ENCODE data around the gene GEN1. TPM values are rescaled to one million over a fixed set of nuclear protein-coding genes. Genes with fewer than 3 reads are reported as not detected.

GEN1 gene
- total and polyA plus RNA-seq, 2 of the 4 experiments (the other 2 are of a cell fraction) = 7.9 to 8.3 TPM

DNA sequence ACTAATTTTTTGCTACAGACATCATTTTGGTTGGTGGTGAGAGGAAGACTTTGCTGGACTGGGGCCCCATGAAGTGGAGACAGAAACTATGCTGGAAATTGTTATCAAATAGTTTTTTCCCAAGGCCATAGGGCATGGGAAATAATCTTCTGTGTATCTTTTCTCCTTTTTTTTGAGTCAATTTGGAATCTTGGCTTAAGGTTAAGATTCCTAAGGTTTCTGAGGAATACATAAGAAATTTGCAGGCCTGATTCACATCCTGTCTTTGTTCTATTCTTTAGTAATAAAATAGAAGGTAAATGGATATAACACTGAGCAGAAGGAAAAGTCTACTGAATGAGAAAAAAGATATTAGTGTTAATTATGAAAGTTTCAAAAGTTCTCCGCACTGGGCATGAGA is 16.9 kb upstream of the GEN1 start:
- peaks cover 22 to 24% of the 10 kb centered on the region in 2 experiments for H3K79me1 ChIP-seq (ENCODE audit: low read depth in 1 of 2, low read length in 2 of 2)
- no peak overlapping the region for H2AK9ac ChIP-seq (replicated peaks; ENCODE audit: low read depth, low read length, poor library complexity)
- peak overlapping the region; percentile 63; the same call in 1 of the 2 replicates for H3K18ac ChIP-seq (ENCODE audit: low read depth, low read length)
- peaks cover 9% of the 10 kb centered on the region; the same call in 1 of the 2 replicates for H3K36me3 ChIP-seq (ENCODE audit: control insufficient read depth, insufficient read depth, low read length)
- H2BK20ac ChIP-seq (ENCODE audit: low read depth, low read length) = peak overlapping the region; percentile 77; the same call in 1 of the 2 replicates
- in situ Hi-C loops (cut with MboI; ENCODE audit: low sequenced_read_pairs) = no loop called here
- peak; percentile 82 for DNase-seq
- H2BK15ac ChIP-seq (ENCODE audit: low read depth, low read length) = peak overlapping the region; percentile 61; the same call in 1 of the 3 replicates
- TF ChIP-seq RFX5 (IDR thresholded peaks at IDR 0.05; ENCODE audit: low read depth, low read length) = no peak
- no peak for TF ChIP-seq RAD21 (IDR thresholded peaks at IDR 0.05; ENCODE audit: low read length)
- no peak for TF ChIP-seq RCOR1 (IDR thresholded peaks at IDR 0.05; ENCODE audit: insufficient replicate concordance, low read length)
- no peak for TF ChIP-seq SMC3 (IDR thresholded peaks at IDR 0.05; ENCODE audit: low read depth, low read length)
- TF ChIP-seq, protein P1, sequence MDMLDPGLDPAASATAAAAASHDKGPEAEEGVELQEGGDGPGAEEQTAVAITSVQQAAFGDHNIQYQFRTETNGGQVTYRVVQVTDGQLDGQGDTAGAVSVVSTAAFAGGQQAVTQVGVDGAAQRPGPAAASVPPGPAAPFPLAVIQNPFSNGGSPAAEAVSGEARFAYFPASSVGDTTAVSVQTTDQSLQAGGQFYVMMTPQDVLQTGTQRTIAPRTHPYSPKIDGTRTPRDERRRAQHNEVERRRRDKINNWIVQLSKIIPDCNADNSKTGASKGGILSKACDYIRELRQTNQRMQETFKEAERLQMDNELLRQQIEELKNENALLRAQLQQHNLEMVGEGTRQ (IDR thresholded peaks at IDR 0.05; ENCODE audit: low read depth, low read length) = no peak
- TF ChIP-seq NFE2L2 (IDR thresholded peaks at IDR 0.05; ENCODE audit: low read depth, low read length) = no peak
- TF ChIP-seq MAFK (IDR thresholded peaks at IDR 0.05; ENCODE audit: low read depth, low read length) = no peak
- no peak for TF ChIP-seq MXI1 (IDR thresholded peaks at IDR 0.05; ENCODE audit: borderline replicate concordance, low read depth, low read length)
- TF ChIP-seq POLR2A (IDR thresholded peaks at IDR 0.05; ENCODE audit: low read depth, low read length) = no peak
- TF ChIP-seq, protein P2, sequence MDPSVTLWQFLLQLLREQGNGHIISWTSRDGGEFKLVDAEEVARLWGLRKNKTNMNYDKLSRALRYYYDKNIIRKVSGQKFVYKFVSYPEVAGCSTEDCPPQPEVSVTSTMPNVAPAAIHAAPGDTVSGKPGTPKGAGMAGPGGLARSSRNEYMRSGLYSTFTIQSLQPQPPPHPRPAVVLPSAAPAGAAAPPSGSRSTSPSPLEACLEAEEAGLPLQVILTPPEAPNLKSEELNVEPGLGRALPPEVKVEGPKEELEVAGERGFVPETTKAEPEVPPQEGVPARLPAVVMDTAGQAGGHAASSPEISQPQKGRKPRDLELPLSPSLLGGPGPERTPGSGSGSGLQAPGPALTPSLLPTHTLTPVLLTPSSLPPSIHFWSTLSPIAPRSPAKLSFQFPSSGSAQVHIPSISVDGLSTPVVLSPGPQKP (IDR thresholded peaks at IDR 0.05; ENCODE audit: borderline replicate concordance, low read depth, low read length) = no peak
- TF ChIP-seq BHLHE40 (IDR thresholded peaks at IDR 0.05; ENCODE audit: low read depth, low read length) = no peak
- no peak for TF ChIP-seq CHD1 (IDR thresholded peaks at IDR 0.05; ENCODE audit: low read depth, low read length)
- TF ChIP-seq FOS (IDR thresholded peaks at IDR 0.05; ENCODE audit: low read depth, low read length) = no peak
- TF ChIP-seq MAZ (IDR thresholded peaks at IDR 0.05; ENCODE audit: borderline replicate concordance, low read depth, low read length) = no peak
- TF ChIP-seq CEBPB (IDR thresholded peaks at IDR 0.05; ENCODE audit: low read depth, low read length) = no peak
- TF ChIP-seq, protein P3, sequence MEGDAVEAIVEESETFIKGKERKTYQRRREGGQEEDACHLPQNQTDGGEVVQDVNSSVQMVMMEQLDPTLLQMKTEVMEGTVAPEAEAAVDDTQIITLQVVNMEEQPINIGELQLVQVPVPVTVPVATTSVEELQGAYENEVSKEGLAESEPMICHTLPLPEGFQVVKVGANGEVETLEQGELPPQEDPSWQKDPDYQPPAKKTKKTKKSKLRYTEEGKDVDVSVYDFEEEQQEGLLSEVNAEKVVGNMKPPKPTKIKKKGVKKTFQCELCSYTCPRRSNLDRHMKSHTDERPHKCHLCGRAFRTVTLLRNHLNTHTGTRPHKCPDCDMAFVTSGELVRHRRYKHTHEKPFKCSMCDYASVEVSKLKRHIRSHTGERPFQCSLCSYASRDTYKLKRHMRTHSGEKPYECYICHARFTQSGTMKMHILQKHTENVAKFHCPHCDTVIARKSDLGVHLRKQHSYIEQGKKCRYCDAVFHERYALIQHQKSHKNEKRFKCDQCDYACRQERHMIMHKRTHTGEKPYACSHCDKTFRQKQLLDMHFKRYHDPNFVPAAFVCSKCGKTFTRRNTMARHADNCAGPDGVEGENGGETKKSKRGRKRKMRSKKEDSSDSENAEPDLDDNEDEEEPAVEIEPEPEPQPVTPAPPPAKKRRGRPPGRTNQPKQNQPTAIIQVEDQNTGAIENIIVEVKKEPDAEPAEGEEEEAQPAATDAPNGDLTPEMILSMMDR (conservative IDR thresholded peaks at IDR 0.05; ENCODE audit: low read depth, low read length) = no peak
- H4K8ac ChIP-seq (ENCODE audit: low read depth in 2 of 2, low read length in 2 of 2) = peak overlapping the region; percentile 35 to 44; a peak in 3 of 4 replicates
- no peaks in the 10 kb centered on the region for H4K20me1 ChIP-seq (ENCODE audit: insufficient read depth, low read length)
- peak overlapping the region; percentile 67; the same call in 1 of the 2 replicates for H3K4me2 ChIP-seq (ENCODE audit: low read depth, low read length)
- H3K23ac ChIP-seq (ENCODE audit: low read depth, low read length) = peak overlapping the region; percentile 66; the same call in 1 of the 2 replicates
- ChIA-PET POLR2A (ENCODE audit: unreplicated experiment) (no interaction called here), CTCF (no interaction called here)
- peak overlapping the region; percentile 23; the same call in 1 of the 2 replicates for H2AK5ac ChIP-seq (ENCODE audit: low read depth, low read length)
- H3K4me3 ChIP-seq (ENCODE audit: insufficient read depth, low read depth, low read length) = no peak overlapping the region
- H4K91ac ChIP-seq (ENCODE audit: insufficient read depth, low read depth, low read length) = no peak overlapping the region; the same call in 1 of the 2 replicates
- no peaks in the 10 kb centered on the region for H3K27me3 ChIP-seq (ENCODE audit: control insufficient read depth, insufficient read depth, low read length)
- H4K5ac ChIP-seq (ENCODE audit: low read depth, low read length) = peak overlapping the region; percentile 86; the same call in 1 of the 2 replicates
- peak overlapping the region; percentile 93 for H2BK5ac ChIP-seq (ENCODE audit: low read depth, low read length, poor library complexity, severe bottlenecking)
- H3K27ac ChIP-seq (ENCODE audit: insufficient read depth, low read length) = peak overlapping the region; percentile 37; the same call in 1 of the 2 replicates
- intact Hi-C loops (cut with micrococcal nuclease) = loop anchor here (1.0 kb wide), 1 partner anchor 13 kb away; no protein-coding TSS in a partner anchor
- no peak overlapping the region for H2AFZ ChIP-seq (replicated peaks; ENCODE audit: low read length, poor library complexity)
- H3K9me3 ChIP-seq (ENCODE audit: control insufficient read depth, insufficient read depth, low read length) = no peaks in the 10 kb centered on the region
- BruUV-seq (replicated peaks) = no TSS peak
- peaks cover 5% of the 10 kb centered on the region; the same call in 1 of the 2 replicates for H3K9me1 ChIP-seq (ENCODE audit: insufficient read depth, low read length)
- peak overlapping the region; percentile 77 for H3K14ac ChIP-seq (replicated peaks; ENCODE audit: low read depth, low read length)
- no peak overlapping the region; the same call in 1 of the 2 replicates for H3K9ac ChIP-seq (ENCODE audit: low read depth, low read length)
- no CpG with 5 or more reads among the region's 1 CpG for WGBS, 2 experiments (ENCODE audit: extremely low coverage in 2 of 2, insufficient read length in 1 of 2)
- peak overlapping the region; percentile 84 for H2BK120ac ChIP-seq (ENCODE audit: low read depth, low read length)
- dilution Hi-C loops (cut with HindIII; ENCODE audit: low sequenced_read_pairs, unreplicated experiment) = no loop called here
- peak overlapping the region; percentile 8; the same call in 1 of the 2 replicates for H3K56ac ChIP-seq (ENCODE audit: extremely low read depth, insufficient read depth, low read length)
- peak; percentile 62 for ATAC-seq (ENCODE audit: low read depth)
- H3K4ac ChIP-seq (ENCODE audit: low read depth, low read length) = peak overlapping the region; percentile 66; the same call in 1 of the 2 replicates
- peaks cover 9% of the 10 kb centered on the region for H3K4me1 ChIP-seq (ENCODE audit: control insufficient read depth, insufficient read depth, low read length)
